Activated CD4-positive, alpha-beta T cell treated with anti-CD3 and anti-CD28 coated beads, Interleukin-2, amount 50 U/mL, for 1 hour (primary cell): ENCODE results near the gene SAMMSON.

Experiments
- DNase-seq: peaks from one replicate; pipeline ENCODE4 v3.0.0-alpha.2; 2020

SAMMSON gene

DNA sequence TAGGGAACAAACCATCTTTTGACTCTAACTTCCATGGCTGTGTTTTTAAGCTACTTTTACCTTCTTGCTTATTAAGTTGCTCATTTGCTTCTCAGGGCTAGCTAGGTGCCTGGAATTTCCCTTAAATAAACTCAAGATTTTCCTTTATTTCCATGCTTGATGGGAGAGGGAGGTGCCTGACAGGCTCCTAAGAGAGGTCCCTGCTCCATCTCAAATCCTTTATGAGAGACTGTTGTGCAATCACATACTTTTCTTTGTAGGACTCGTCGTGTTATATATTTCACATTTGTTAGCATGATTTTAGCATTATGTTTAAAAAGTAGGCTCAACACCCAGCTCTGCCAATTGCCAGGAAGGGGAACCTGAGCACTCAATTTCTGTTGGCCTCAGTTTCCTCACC lies 95.7 kb downstream of the SAMMSON start:
- no peak for DNase-seq

DNA sequence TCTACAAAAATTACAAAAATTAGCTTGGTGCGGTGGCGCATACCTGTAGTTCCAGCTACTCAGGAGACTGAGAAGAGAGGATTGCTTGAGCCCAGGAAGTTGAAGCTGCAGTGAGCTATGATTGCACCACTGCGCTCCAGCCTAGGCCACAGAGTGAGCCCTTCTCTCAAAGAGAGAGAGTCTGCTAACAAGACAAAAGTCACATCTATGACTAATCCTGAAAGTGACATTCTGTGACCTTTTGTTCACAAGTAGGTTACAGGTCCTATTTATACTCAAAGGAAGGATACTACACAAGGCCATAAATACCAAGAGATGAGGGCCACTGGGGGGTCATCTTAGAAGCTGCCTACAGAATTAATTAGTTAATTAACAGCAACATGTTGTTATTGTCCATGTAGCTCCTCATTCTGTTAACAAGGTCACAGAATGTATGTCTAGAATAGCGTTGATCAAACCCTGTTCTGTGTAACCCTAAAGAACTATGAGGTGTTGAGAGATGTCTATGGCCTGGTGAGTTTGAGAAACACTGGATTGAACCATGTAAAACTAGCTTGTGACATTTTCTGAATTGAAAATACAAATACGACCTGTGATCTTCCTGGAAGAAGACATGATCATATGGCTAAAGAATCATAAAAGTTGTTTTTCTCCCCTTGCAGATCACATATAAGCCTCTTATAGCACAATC lies 97.0 kb downstream of the SAMMSON start:
- no peak for DNase-seq

DNA sequence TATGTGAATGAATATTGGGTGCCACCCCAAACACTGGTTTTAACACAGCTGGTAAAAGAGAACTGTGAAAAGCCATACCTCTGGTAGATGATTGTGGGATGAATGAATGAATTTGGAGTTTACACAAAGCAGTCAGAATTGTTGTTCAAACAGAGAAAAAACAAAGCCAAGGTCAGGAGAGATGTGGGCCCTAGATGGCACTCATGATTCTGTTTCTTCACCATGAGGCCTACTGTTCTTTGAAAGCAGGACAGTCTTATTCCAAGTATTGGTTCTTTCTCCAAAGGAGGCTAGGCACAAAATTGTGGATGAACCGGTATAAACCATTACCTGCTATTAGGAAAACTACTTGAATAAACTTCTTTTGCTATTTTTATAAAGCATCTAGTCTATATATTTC lies 97.6 kb downstream of the SAMMSON start:
- no peak for DNase-seq

DNA sequence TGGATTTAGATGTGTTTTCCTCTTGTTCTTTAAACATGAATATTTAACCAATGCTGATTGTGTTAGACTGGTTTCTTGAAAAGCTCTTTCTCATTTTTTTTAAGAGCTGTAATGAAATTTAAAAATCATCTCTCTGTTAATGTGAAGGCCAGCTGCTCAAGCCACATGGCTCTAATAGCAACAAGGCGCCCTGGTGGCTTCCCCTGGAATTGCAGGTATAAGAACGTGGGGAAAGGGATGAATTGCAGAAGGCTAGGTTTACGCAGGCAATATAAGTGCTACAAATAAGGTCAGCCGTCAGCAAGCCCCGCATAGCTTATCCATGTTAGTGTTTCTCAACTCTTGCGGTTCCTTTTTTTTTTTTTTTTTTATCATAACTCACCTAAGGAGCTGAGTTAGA lies 108.5 kb downstream of the SAMMSON start:
- no peak for DNase-seq

DNA sequence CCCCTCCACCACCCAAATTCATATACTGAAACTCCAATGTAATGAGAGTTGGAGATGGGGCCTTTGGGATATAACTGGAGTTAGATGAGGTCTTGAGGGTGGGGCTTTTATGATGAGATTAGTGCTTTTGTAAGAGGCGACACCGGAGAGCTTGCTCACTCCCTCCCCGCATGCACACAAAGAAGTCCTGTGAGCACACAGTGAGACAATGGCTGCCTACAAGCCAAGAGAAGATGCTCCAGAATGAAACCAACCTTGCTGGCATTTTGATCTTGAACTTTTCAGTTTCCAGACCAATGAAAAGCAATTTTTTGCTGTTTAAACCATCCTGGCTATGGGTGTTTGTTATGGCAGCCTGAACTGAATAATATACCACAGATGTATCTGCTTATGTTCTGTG lies 109.0 kb downstream of the SAMMSON start:
- DNase-seq = no peak

DNA sequence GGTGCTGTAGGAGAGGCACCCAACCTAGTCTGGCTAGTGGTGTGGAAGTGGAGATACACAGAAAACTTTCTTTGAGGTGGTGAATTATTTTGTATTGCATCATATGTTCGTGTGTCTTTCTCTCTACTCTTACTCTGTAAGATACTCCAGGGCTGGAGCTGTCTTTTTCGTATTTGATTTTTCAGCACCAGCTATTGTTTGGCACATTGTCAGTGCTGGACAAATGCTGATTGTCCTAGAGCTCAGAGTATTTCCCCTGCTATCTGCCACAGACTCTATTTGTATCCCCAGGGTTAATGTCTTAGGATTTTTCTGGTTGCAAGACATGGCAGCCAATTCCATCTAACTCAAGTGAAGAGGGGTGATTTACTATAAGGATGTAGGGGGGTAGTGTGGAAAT lies 110.5 kb downstream of the SAMMSON start:
- no peak for DNase-seq

DNA sequence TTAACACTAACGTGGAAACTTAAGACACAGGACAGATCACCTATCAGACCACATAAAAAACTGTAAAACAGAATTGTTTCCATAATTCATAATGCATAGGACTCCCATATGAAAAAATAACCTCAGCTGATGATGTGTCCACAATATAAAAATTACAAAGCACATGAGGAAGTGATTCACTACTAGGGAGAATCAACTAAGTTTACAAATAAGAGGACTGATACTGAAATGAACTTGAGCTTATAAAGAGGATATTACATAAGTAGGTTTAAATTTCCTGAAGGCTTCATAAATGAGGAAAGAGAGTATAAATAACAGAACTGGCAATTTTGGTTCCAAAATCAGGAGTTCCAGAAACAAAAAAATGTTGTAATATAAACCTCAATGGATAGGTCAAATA lies 111.9 kb downstream of the SAMMSON start:
- DNase-seq = no peak

DNA sequence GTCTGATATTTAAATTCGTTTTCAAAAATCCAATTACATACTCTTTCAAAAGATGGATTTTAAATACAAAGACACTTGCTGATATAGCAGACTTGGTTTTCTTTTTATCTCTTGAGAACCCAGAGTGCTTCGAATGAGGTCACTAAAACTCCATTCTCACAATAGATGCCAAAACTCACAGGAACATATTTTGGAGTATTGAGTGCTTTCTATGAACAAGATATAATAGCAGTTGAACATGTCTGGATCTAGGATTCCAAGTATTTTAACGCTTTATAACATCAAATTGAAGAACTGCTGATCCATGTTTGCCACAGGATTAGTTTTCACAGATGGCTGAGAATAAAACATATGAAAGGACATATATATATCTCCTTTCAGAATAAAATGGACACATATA lies 113.2 kb downstream of the SAMMSON start:
- no peak for DNase-seq

DNA sequence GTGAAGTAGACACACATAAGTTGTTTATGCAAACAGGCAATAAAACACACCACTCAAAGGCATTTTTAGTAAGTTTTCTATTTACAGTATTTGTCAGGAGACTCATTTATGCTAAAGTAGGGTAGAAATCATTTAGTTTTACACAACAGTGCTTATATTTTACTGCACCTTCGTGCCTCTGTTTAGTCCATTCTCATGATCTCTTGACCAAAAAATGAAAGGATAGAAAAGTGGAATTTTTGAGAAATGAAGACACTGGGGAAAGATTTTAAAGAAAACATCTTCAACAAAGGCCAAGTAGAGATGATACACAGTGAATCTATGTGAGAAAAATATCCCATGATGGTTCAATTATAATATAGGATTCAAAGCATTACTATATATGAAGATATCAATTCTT lies 114.9 kb downstream of the SAMMSON start:
- no peak for DNase-seq

DNA sequence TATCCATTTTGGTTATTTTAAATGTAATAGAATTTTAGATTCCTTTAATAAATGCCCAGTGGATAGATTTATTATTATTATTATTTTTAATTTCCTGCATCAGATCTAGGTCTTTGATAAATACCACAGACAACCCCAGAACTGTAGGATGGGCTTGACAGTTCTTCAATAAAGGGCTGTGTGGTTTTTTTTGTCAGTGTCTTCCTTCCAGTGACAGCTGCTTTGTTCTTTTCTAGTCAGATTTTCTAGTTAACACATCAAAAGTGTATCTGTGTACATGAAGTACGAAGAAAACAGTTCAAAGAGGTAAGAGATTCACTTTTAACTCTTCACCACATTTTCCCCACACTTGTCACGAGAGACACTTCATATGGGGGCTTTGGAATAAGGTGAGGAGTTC lies 120.3 kb downstream of the SAMMSON start:
- no peak for DNase-seq
